Left ventricle myocardium inferior (tissue), 1 donor: ENCODE measurements around the gene COLGALT1. TPM values are rescaled to one million over a fixed set of nuclear protein-coding genes. Genes with fewer than 3 reads are reported as not detected.

Source experiments
- DNase-seq: peaks from one replicate; pipeline ENCODE4 v3.0.0-alpha.2; 2020
- H3K27ac ChIP-seq: fragments of 200-600 bp; replicated peaks from 2 replicates; pipeline ENCODE4 v1.8.0; 2021
- H3K27me3 ChIP-seq: fragments of 200-600 bp; 2 replicates; pipeline ENCODE4 v1.8.0; 2021; ENCODE audit warnings: low read depth
- H3K36me3 ChIP-seq: fragments of 200-600 bp; 2 replicates; pipeline ENCODE4 v1.8.0; 2021
- H3K4me1 ChIP-seq: fragments of 200-600 bp; 2 replicates; pipeline ENCODE4 v1.8.0; 2021
- H3K4me3 ChIP-seq: fragments of 200-600 bp; 2 replicates; pipeline ENCODE4 v1.8.0; 2021; ENCODE audit warnings: mild to moderate bottlenecking, moderate library complexity
- H3K9me3 ChIP-seq: fragments of 200-600 bp; replicated peaks from 2 replicates; pipeline ENCODE4 v1.8.0; 2021
- CTCF ChIP-seq: fragments of 200-600 bp; IDR thresholded peaks from 2 replicates; pipeline ENCODE4 v1.8.0; 2021; ENCODE audit warnings: antibody characterized with exemption, mild to moderate bottlenecking, borderline replicate concordance
- intact Hi-C: fragments of 100-400 bp; cut with micrococcal nuclease; formaldehyde crosslinking; loops from one replicate; pipeline ENCODE4 v1.11.0; 2022
- total RNA-seq: library from RNA; stranded (reverse); fragmentation: NEBNext Ultra II Directional; extraction: Animal tissue kit (Norgen Biotek cat#: 25700); gene quantifications from one replicate; pipeline ENCODE4 v1.2.1, GENCODE V29; 2021
- donor health status: DM: no; HTN: yes; CAD: no; lungs with severe emphysema.

The COLGALT1 gene
- total RNA-seq, 1 donor from 2014 or later: 31.2 TPM

GRCh38 chr19:17620696-17621095 lies 65.2 kb downstream of the COLGALT1 start:
- Histone ChIP-seq H3K27me3 (peaks cover 26% of the 10 kb centered on the region), H3K9me3 (peaks cover 20% of the 10 kb centered on the region), H3K4me3 (no peak overlapping the region), H3K36me3 (no peaks in the 10 kb centered on the region), H3K27ac (no peak overlapping the region), H3K4me1 (peaks cover 4% of the 10 kb centered on the region)
- intact Hi-C loops: no loop called here
- DNase-seq: no peak
- no peak for TF ChIP-seq CTCF

- Histone ChIP-seq H3K9me3 (peaks cover 20% of the 10 kb centered on the region), H3K4me1 (no peaks in the 10 kb centered on the region), H3K27ac (no peak overlapping the region), H3K27me3 (no peaks in the 10 kb centered on the region), H3K36me3 (no peaks in the 10 kb centered on the region), H3K4me3 (no peak overlapping the region)
- no peak for TF ChIP-seq CTCF
- intact Hi-C loops: no loop called here
- no peak for DNase-seq
Measured at GRCh38 chr19:17623224-17623935, 67.9 kb downstream of the COLGALT1 start.

- Histone ChIP-seq H3K36me3 (no peaks in the 10 kb centered on the region), H3K4me1 (no peaks in the 10 kb centered on the region), H3K27ac (no peak overlapping the region), H3K4me3 (no peak overlapping the region), H3K9me3 (peaks cover 20% of the 10 kb centered on the region), H3K27me3 (peaks cover 5% of the 10 kb centered on the region)
- intact Hi-C loops: no loop called here
- DNase-seq: no peak
- TF ChIP-seq CTCF: no peak
Measured at GRCh38 chr19:17624314-17624991, 69.0 kb downstream of the COLGALT1 start.

GRCh38 chr19:17625043-17625442 lies 69.6 kb downstream of the COLGALT1 start:
- DNase-seq: no peak

DNA sequence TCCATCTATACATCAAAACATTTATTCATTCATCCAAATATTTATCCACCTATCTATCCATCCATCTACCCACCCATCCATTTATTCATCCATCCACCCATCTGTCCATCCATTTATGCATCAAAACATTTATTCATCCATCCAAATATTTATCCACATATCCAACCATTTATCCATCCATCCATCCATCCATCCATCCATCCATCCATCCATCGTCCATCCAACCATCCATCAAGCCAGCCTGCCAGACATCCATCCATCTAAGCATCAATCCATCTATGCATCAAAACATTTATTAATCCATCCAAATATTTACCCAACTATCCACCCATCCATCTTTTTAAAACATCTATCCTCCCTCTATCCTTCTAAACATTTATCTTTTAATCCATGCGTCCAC lies 70.5 kb downstream of the COLGALT1 start:
- no peaks in the 10 kb centered on the region for H3K36me3 ChIP-seq
- H3K9me3 ChIP-seq: peaks cover 18% of the 10 kb centered on the region
- H3K27ac ChIP-seq: no peak overlapping the region
- peaks cover 5% of the 10 kb centered on the region for H3K27me3 ChIP-seq
- no peak overlapping the region for H3K4me3 ChIP-seq
- no peak for DNase-seq
- H3K4me1 ChIP-seq: no peaks in the 10 kb centered on the region
- no peak for TF ChIP-seq CTCF
- intact Hi-C loops: no loop called here

More at GRCh38 chr19:17625043-17625442, 69.6 kb downstream of the COLGALT1 start:
- H3K4me1 ChIP-seq: no peaks in the 10 kb centered on the region
- TF ChIP-seq CTCF: no peak
- H3K4me3 ChIP-seq: no peak overlapping the region
- no peaks in the 10 kb centered on the region for H3K36me3 ChIP-seq
- peaks cover 20% of the 10 kb centered on the region for H3K9me3 ChIP-seq
- no peak overlapping the region for H3K27ac ChIP-seq
- intact Hi-C loops: no loop called here
- H3K27me3 ChIP-seq: peaks cover 5% of the 10 kb centered on the region
